Inferior parietal cortex (tissue), 1 donor: ENCODE data around the gene THAP8.
A peak's percentile ranks its signal among the peaks of the same experiment; 100 is the strongest.

Experiments used
- DNase-seq: peaks from one replicate; pipeline ENCODE4 v3.0.0-alpha.2; 2016; ENCODE audit errors: extremely low spot score

The THAP8 gene, protein sequence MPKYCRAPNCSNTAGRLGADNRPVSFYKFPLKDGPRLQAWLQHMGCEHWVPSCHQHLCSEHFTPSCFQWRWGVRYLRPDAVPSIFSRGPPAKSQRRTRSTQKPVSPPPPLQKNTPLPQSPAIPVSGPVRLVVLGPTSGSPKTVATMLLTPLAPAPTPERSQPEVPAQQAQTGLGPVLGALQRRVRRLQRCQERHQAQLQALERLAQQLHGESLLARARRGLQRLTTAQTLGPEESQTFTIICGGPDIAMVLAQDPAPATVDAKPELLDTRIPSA

DNA sequence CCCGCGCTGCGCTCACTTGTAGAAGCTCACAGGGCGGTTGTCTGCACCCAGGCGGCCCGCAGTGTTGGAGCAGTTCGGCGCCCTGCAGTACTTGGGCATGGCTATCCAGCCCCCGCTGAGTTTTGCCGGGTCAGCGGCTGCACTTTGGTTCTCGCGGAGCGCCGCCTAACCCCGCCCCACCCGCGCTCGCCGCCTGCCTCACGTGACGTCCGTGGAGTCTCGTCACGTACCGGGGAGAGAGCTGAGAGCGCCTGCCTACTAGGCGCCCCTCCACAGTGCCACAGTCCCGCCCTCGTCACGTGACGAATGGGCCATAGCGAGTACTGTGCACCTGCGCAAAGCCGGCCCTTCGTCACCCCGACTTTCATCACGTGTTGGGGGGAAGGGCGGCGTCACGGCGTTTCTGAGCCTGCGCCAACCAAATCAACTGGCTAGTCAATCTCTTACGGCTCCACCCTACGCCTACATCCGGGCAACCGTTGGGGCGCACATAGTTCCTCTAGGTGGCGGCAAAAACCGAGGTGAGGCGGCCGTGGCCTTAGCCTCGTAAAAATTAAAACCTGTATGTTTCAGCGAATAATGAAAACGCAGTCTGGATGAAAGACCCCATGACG, at the start of gene THAP8:
THAP8 (minus strand) TSS at position 167 of the 614 bp plus-strand sequence; CDS start at position 99, 68 bp downstream.
- peak; percentile 99 for DNase-seq

DNA sequence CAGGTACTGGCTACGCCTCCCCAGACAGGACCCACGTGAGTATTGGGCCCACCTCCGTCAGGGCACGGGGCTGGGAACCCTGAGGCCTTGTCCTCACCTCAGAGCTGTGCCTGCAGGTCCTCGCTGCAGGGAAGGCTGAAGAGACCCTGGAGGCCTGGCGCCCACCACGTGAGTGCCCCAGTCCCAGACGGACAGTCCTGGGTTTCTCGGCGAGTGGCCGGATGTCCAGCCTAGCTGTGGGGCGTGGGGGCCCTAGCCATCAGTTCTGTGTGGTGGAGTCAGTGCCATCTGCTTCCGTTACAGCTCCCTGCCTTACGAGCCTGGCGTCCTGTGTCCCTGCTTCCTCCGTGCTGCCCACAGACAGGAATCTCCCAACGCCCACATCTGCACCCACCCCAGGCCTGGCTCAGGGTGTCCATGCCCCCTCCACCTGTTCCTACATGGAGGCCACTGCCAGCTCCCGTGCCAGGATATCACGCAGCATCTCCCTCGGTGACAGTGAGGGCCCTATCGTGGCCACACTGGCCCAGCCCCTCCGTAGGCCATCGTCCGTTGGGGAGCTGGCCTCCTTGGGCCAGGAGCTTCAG, 49.0 kb upstream of the THAP8 start:
- DNase-seq: no peak

- DNase-seq: no peak
These were observed 47.7 kb upstream of the THAP8 start for GRCh38 chr19:36101550-36102327.

DNA sequence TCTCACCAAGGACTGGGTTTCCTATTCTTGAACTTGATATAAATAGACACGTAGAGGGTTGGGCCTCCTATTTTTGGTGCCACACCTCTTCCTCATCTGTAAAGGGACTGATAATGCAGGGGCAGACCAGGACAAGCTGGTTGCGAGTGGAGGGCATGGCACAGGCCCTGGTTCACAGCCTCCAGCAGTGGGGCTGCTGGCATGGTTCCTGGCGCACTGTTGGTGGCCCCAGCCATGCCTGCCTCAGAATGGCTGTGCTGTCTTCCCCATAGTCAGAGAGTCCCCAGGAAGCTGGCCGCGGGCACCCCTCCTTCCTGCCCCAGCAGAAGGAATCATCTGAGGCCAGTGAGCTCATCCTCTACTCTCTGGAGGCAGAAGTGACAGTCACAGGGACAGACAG, 46.4 kb upstream of the THAP8 start:
- no peak for DNase-seq

DNA sequence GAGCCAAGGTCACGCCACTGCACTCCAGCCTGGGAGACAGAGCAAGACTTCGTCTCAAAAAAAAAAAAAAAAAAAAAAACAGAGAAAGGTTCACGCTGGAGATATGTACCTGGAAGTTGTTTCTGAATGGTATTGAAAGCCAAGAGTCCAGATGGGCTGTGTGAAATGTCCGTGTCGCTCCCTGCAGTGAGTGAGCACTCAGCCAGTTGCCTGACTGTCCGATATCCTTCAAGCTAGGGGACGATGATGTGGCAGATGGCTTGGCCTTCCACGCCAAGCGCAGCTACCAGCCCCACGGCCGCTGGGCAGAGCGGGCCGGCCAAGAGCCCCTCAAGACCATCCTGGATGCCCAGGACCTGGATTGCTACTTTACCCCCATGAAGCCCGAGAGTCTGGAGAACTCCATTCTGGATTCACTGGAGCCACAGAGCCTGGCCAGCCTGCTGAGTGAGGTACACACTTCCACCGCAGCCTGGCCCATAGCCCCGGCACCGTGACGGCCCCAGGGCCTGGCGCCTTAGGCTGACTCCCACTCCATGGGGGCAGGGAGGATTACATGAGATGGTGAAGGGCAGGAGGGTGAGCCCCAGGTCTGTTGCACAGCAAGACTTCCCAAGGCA, 45.2 kb upstream of the THAP8 start:
- DNase-seq: no peak

- DNase-seq: peak; percentile 87
These were observed 43.0 kb upstream of the THAP8 start for GRCh38 chr19:36097036-36097435.

DNA sequence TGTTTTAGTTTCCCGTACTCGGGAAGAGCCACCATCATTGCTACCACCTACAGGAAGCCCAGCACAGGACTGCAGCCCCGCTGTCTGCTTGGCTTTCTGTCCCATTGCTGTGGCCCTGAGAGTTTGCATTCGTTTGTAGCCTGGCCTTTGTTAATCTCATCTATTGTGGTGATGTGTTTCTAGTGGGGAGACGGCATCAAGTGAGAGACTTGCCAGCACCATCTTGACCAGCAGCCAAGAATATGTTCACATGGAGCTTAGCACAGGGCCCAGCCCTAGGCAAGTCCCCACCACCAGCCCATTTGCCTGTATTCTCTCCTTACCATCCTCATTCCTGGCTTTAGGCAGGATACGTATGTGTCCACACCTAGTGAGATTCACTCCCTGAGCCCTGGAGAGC, 39.6 kb upstream of the THAP8 start:
- DNase-seq: no peak

DNA sequence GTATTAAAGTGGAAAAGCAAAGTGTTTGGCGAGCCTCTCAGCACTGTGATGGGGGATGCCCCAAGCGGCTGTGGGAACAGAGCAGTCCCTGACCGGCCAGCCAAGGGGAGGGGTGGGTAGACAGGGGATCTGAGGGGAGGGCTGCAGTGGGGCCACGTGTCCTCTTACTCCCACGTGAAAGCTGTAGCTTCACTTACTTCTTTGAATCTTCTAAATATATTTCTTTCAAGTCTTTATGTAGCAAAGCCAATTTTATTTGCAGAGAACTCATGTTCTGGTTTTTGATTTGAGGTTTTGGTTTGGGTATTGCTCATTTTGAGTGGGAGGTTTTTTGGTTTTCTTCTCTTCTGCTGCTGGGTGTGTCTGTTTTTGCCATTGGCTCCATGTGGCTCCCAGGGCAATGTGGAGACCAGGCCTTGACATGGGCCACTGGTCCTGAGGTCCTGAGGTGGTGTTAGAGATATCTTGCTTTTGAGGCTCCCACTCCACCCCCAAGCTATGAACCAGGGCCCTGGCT, 39.1 kb upstream of the THAP8 start:
- DNase-seq: no peak

- no peak for DNase-seq
These were observed 38.5 kb upstream of the THAP8 start for GRCh38 chr19:36092566-36092965.

DNA sequence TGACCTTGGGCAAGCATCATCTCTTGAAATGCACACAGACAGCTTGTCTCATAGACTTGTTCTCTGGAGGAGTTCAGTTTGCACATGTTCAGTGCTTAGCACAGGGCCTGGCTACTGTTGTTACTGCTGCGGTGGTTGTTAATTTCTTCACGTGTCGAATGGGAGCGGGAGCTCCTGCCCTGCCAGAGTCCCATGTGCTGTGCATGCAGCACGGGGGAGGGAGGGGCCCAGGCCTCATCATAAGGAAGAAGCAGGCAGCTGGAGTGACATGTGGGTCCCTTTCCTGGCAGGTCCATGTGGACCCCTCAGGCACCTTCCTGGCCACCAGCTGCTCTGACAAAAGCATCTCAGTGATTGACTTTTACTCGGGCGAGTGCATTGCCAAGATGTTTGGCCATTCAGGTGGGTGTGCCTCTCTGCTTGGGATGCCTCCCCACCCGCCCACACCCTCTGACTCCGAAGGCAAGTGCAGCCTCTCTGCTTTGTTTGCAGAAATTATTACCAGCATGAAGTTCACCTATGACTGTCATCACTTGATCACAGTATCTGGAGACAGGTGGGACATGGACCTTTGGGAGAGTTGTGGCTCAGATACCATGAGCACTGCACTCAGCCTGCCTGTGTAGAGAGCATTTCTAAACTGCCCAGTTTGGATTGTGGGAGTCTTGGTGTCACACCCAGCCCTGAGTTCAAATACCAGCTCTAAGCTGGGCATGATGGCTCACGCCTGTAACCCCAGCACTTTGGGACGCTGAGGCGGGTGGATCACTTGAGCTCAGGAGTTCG, 37.0 kb upstream of the THAP8 start:
- no peak for DNase-seq

DNA sequence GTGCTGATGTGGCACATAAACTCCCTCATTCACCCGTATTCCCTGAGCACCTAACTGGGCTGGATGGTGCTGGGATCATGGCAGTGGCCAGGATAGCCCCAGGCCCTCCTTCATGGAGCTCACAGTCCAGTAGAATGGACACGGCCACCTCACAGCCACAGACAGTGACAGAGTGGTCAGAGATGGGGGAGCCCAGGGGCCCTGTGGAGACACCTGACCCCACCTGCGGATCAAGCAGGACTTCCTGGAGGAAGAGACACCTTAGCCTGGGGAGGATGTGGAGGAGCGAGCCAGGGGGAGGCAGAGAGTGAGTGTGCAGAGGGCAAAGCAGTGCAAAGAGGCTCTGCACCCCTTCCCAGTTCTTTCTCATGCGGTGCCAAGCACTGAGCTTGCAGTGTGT, 35.8 kb upstream of the THAP8 start:
- no peak for DNase-seq

- no peak for DNase-seq
These were observed 32.2 kb upstream of the THAP8 start for GRCh38 chr19:36086326-36086725.

DNA sequence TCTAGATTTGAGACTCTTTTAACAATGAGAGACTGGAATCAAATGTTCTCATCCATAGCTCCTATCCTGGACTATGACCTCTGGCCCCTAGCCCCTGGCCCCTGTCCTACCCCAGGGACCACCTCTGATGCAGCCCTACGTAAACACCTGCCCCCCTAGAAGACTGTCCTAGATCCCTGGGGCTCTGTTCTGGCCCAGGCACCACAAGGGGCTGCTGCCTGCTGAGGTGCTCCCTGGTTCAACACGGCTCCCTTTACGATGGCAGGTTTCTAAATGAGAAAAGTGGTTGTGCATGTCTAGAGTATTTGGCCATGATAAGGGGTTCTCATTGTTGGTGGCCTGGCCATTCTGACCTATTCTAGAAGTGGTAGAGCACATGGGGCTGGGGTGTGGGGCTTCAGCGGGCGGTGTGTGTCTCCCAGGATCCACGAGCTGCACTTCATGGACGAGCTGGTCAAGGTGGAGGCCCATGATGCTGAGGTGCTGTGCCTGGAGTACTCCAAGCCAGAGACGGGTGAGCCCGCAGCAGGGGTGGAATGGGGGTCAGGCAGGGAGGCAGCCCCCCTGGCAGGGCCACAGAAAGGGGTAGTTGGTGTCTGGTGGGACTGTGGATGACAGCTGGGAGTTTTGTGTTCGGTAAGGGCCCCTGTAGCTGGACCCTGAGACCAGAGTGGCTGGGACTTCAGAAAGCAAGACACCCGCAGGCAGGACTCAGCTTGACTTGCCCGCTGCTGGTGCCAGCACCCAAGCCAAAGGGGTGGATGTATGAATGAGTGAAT, 30.3 kb upstream of the THAP8 start:
- DNase-seq: no peak

DNA sequence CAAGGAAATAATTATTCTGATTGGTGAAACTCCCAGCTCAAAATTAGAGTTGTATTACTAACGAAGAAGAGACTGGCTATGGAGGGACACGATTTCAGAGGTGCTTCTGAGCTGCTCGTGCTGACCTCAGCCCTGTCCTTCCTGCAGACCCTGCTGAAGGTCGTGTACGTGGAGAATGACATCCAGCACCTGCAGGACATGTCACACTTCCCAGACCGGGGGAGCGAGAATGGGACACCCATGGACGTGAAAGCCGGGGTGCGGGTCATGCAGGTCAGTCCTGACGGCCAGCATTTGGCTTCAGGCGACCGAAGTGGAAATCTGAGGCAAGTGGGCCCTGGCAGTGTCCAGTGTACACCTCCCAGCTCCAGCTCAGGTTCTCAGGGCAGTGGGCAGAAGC, 28.8 kb upstream of the THAP8 start:
- no peak for DNase-seq

GRCh38 chr19:36081894-36082293, 27.8 kb upstream of the THAP8 start:
- no peak for DNase-seq

DNA sequence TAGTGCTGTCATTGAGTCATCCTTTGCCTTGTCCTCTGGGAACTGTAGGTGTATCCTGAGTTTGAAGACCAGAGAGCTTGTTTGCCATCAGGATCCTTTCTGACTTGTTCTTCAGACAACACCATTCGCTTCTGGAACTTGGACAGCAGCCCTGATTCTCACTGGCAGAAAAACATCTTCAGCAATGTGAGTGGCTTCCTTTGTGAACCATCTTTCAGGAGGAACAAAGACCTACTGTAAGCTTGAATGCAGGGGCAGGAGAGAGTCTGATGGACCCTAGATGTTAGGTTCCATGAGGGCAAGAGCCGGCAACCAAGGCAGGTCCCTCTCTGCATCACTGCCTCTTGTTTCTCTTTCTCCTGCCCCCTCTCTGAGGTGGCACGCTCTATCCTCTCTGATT, 27.3 kb upstream of the THAP8 start:
- DNase-seq: peak; percentile 83

DNA sequence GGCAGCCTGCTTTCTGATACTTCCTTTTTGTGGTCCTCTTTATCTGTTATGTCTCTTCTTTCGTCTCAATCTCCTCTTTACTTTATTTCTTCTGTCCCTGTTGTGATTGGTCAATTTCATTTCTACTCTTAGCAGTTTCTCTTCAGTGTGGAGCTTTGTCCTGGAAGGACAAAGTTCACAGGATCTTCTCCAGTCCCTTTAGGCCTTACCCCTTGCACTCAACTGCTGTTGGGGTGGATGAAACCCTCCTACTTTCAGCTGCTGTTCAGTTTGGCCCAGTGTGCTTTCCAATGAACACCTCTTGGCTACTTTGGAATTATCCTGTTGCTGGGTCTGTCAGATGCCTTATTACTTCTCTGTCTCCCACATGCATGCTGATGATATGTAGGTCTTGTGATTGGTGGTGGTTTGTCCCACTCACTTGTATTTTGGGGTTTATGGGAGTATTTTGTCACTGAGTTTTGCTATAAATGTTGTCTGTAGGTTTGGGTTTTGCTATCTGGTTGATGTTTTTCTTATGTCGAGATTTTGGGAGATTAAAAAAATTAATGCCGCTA, 25.4 kb upstream of the THAP8 start:
- no peak for DNase-seq

GRCh38 chr19:36073121-36073876, 19.2 kb upstream of the THAP8 start:
- DNase-seq: no peak

GRCh38 chr19:36072081-36072480, 18.0 kb upstream of the THAP8 start:
- no peak for DNase-seq
